Ovary (tissue), 9 donors: ENCODE data around the gene PKD1. TPM values are rescaled to one million over a fixed set of nuclear protein-coding genes. Genes with fewer than 3 reads are reported as not detected.

Experiments
- DNase-seq, 5 donors: peaks; one replicate each; pipeline ENCODE4 v3.0.0-alpha.2; 2019 to 2020
- H3K27ac ChIP-seq, 2 donors: fragments of 200-600 bp; one replicate each; pipeline versions ENCODE4 v1.5.1 to v1.8.0; 2019 to 2022
- H3K27me3 ChIP-seq: fragments of 200-600 bp; one replicate; pipeline ENCODE4 v1.8.0; 2022
- H3K36me3 ChIP-seq: fragments of 200-600 bp; sonication (generic); one replicate; pipeline ENCODE4 v1.5.1; 2019
- H3K4me1 ChIP-seq: one replicate; pipeline ENCODE4 v1.8.1; 2013; ENCODE audit warnings: mild to moderate bottlenecking, moderate library complexity; ENCODE audit not compliant: insufficient read depth
- H3K4me3 ChIP-seq: fragments of 200-600 bp; sonication (generic); one replicate; pipeline ENCODE4 v1.5.1; 2017
- H3K9me3 ChIP-seq, 2 donors: fragments of 200-600 bp in 1 of 2; sonication (generic) in 1 of 2; one replicate each; pipeline versions ENCODE4 v1.5.1 to v1.8.1; 2013 to 2019; ENCODE audit warnings: mild to moderate bottlenecking in 1 of 2, moderate library complexity in 1 of 2
- CTCF ChIP-seq, 3 donors: fragments of 450-650 bp in 2 of 3; fragments of 200-600 bp in 1 of 3; IDR thresholded peaks; one replicate each; pipeline versions ENCODE4 v1.5.1 to v1.8.0; 2016 to 2022; ENCODE audit warnings: antibody characterized with exemption in 3 of 3, mild to moderate bottlenecking in 1 of 3
- EP300 ChIP-seq: sonication (generic); formaldehyde crosslinking; IDR thresholded peaks from one replicate; pipeline ENCODE4 v1.6.1; 2017; ENCODE audit warnings: antibody characterized with exemption
- POLR2A ChIP-seq: fragments of 450-650 bp; IDR thresholded peaks from one replicate; pipeline ENCODE4 v1.6.1; 2017; ENCODE audit warnings: antibody characterized with exemption, mild to moderate bottlenecking, moderate library complexity
- WGBS, 3 donors: extraction: QIAGEN DNeasy Blood & Tissue Kit in 1 of 3; methylation state at CpG; one replicate each; pipeline versions ENCODE4 v1.1.5 to v1.1.7; 2013 to 2017; 5-methylcytosine and 5-hydroxymethylcytosine counted together
- intact Hi-C, 4 donors: fragments of 100-400 bp; cut with DNase I; formaldehyde crosslinking; loops; one replicate each; pipeline versions ENCODE4 v1.11.0 to v1.15.1; 2022 to 2023
- polyA plus RNA-seq, 2 donors: library from polyadenylated mRNA; stranded (reverse); fragments of 200-250 nt in 1 of 2; fragments of 350-450 nt in 1 of 2; fragmentation: Illumina TruSeq in 1 of 2; extraction: RNeasy Lipid Tissue Mini Kit (QIAGEN cat#74804) in 1 of 2; gene quantifications; one replicate each; pipeline ENCODE4 v1.2.3, GENCODE V29; 2013 to 2014
- total RNA-seq, 7 donors: library from RNA; depleted of rRNA in 2 of 7; stranded (reverse); fragments of >200 nt in 2 of 7; fragmentation: NEBNext Ultra II Directional in 3 of 7; extraction: Animal tissue kit (Norgen Biotek cat#: 25700) in 3 of 7; gene quantifications; one replicate each; pipeline versions ENCODE4 v1.1.0 to v1.2.4, GENCODE V29; 2016 to 2023
- donor health status: DM: no; HTN: no; CAD: no; lungs with moderate emphysema.
- donor health status: DM: no; HTN: no; CAD: no.
- donor health status: Bipolar disorder and iron deficiency.
- donor health status: DM: yes; HTN: yes; CAD: no.
- donor health status: DM: no; HTN: no; CAD: no.
- donor health status: DM: yes; HTN: yes; CAD: no.

PKD1 gene
- total and polyA plus RNA-seq, 9 donors: 8.7 to 203 (median 129) TPM

- Histone ChIP-seq H3K27ac (no peak overlapping the region), H3K36me3 (no peaks in the 10 kb centered on the region), H3K9me3 (no peaks in the 10 kb centered on the region), H3K4me3 (no peak overlapping the region), H3K27me3 (no peaks in the 10 kb centered on the region), H3K4me1 (no peaks in the 10 kb centered on the region)
- intact Hi-C loops: no loop called here
- 87 to 89% (median 87%) methylated on average over 29 of the region's 29 CpGs for WGBS, 3 donors
- DNase-seq: no peak
- no peak for TF ChIP-seq POLR2A
- TF ChIP-seq CTCF (IDR thresholded peaks at IDR 0.05): no peak
- no peak for TF ChIP-seq EP300
Observed at GRCh38 chr16:2172688-2173335, 37.1 kb upstream of the PKD1 start.

GRCh38 chr16:2171601-2172178 is 36.0 kb upstream of the PKD1 start:
- no peak for DNase-seq
- Histone ChIP-seq H3K36me3 (no peaks in the 10 kb centered on the region), H3K9me3 (no peaks in the 10 kb centered on the region), H3K4me1 (no peaks in the 10 kb centered on the region), H3K27me3 (no peaks in the 10 kb centered on the region), H3K27ac (no peak overlapping the region), H3K4me3 (no peak overlapping the region)
- TF ChIP-seq EP300 (no peak), POLR2A (no peak), CTCF (IDR thresholded peaks at IDR 0.05) (no peak)
- WGBS, 3 donors: 90 to 95% (median 93%) methylated on average over 28 of the region's 28 CpGs
- intact Hi-C loops: no loop called here

GRCh38 chr16:2170587-2171435 is 35.1 kb upstream of the PKD1 start:
- no peaks in the 10 kb centered on the region for H3K9me3 ChIP-seq
- 82 to 86% (median 84%) methylated on average over 42 to 47 of the region's 47 CpGs for WGBS, 3 donors
- TF ChIP-seq CTCF (IDR thresholded peaks at IDR 0.05): no peak
- TF ChIP-seq POLR2A: no peak
- TF ChIP-seq EP300: no peak
- H3K4me1 ChIP-seq: no peaks in the 10 kb centered on the region
- no peak for DNase-seq
- H3K27ac ChIP-seq: no peak overlapping the region
- no peaks in the 10 kb centered on the region for H3K27me3 ChIP-seq
- intact Hi-C loops: no loop called here
- no peak overlapping the region for H3K4me3 ChIP-seq
- H3K36me3 ChIP-seq: no peaks in the 10 kb centered on the region

- intact Hi-C loops: no loop called here
- Histone ChIP-seq H3K36me3 (no peaks in the 10 kb centered on the region), H3K4me1 (no peaks in the 10 kb centered on the region), H3K4me3 (no peak overlapping the region), H3K27me3 (no peaks in the 10 kb centered on the region), H3K27ac (no peak overlapping the region), H3K9me3 (no peaks in the 10 kb centered on the region)
- TF ChIP-seq CTCF (IDR thresholded peaks at IDR 0.05): no peak
- TF ChIP-seq EP300: no peak
- no peak for TF ChIP-seq POLR2A
- DNase-seq: no peak
- WGBS, 3 donors: 79 to 90% (median 86%) methylated on average over 14 to 18 of the region's 18 CpGs
Observed at GRCh38 chr16:2170080-2170479, 34.4 kb upstream of the PKD1 start.
